HL-60 (cell line): Measurements from ENCODE around the gene MALT1.

Experiments used
- DNase-seq, 2 experiments: peaks; one replicate each; pipeline ENCODE4 v3.0.0-alpha.2; 2010 to 2020; ENCODE audit warnings: low read depth in 1 of 2, low spot score in 1 of 2
- H3K27ac ChIP-seq: fragments of 250-450 bp; sonication (Bioruptor Pico); replicated peaks from 2 replicates; pipeline ENCODE4 v1.5.1; 2020; ENCODE audit warnings: mild to moderate bottlenecking, moderate library complexity
- H3K27me3 ChIP-seq: fragments of 250-450 bp; sonication (Bioruptor Pico); 2 replicates; pipeline ENCODE4 v1.5.1; 2021; ENCODE audit warnings: mild to moderate bottlenecking, moderate library complexity; ENCODE audit not compliant: insufficient read depth, poor library complexity, severe bottlenecking
- H3K4me3 ChIP-seq: replicated peaks from 2 replicates; pipeline ENCODE4 v1.5.1; 2011; ENCODE audit warnings: mild to moderate bottlenecking, control low read depth, low read length; ENCODE audit not compliant: insufficient read depth
- GABPA ChIP-seq: IDR thresholded peaks from 2 replicates; pipeline ENCODE4 v1.6.1; 2012; ENCODE audit warnings: low read depth
- POLR2AphosphoS5 ChIP-seq: IDR thresholded peaks from 2 replicates; pipeline ENCODE4 v1.6.1; 2012; ENCODE audit warnings: low read depth
- SPI1 ChIP-seq: IDR thresholded peaks from 2 replicates; pipeline ENCODE4 v1.6.1; 2012; ENCODE audit warnings: low read depth, mild to moderate bottlenecking, borderline replicate concordance
- TF ChIP-seq, protein P1 (sequence below): IDR thresholded peaks from 2 replicates; pipeline ENCODE4 v1.6.1; 2012; ENCODE audit warnings: low read depth; ENCODE audit not compliant: insufficient replicate concordance
- TF ChIP-seq, protein P2 (sequence below): IDR thresholded peaks from one replicate; pipeline ENCODE4 v1.5.1; 2011; ENCODE audit warnings: low read length, control low read depth, inconsistent platforms; ENCODE audit not compliant: insufficient read depth

MALT1 gene

DNA sequence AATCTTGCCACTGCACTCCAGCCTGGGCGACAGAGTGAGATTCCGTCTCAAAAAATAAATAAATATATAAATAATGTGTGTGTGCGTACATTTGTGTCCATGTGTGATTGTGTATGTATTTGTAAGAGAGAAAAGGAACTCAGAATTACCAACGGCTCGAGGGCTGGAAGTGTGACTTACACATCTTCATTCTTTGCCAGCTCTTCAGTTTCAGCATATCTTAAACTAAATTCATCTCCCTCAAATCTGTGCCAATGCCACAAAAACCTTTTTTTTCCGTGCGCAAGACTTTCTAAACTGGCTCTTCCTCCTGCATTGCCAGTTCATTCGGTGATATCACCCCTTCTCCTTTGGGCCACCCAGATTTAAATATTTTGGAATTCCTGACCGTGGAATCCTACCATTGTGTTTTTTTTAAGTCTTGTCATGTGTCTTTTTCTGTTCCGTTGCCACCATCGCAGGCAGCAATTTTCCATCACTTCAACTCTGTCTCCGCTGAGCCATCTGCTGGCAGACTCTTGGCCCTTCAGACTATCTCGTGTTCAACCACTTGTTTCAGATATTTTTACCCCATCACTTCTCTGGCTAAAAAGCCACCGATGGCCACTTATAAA is 116.4 kb downstream of the MALT1 start:
- TF ChIP-seq, protein P1, sequence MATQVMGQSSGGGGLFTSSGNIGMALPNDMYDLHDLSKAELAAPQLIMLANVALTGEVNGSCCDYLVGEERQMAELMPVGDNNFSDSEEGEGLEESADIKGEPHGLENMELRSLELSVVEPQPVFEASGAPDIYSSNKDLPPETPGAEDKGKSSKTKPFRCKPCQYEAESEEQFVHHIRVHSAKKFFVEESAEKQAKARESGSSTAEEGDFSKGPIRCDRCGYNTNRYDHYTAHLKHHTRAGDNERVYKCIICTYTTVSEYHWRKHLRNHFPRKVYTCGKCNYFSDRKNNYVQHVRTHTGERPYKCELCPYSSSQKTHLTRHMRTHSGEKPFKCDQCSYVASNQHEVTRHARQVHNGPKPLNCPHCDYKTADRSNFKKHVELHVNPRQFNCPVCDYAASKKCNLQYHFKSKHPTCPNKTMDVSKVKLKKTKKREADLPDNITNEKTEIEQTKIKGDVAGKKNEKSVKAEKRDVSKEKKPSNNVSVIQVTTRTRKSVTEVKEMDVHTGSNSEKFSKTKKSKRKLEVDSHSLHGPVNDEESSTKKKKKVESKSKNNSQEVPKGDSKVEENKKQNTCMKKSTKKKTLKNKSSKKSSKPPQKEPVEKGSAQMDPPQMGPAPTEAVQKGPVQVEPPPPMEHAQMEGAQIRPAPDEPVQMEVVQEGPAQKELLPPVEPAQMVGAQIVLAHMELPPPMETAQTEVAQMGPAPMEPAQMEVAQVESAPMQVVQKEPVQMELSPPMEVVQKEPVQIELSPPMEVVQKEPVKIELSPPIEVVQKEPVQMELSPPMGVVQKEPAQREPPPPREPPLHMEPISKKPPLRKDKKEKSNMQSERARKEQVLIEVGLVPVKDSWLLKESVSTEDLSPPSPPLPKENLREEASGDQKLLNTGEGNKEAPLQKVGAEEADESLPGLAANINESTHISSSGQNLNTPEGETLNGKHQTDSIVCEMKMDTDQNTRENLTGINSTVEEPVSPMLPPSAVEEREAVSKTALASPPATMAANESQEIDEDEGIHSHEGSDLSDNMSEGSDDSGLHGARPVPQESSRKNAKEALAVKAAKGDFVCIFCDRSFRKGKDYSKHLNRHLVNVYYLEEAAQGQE: no peak
- TF ChIP-seq, protein P2, sequence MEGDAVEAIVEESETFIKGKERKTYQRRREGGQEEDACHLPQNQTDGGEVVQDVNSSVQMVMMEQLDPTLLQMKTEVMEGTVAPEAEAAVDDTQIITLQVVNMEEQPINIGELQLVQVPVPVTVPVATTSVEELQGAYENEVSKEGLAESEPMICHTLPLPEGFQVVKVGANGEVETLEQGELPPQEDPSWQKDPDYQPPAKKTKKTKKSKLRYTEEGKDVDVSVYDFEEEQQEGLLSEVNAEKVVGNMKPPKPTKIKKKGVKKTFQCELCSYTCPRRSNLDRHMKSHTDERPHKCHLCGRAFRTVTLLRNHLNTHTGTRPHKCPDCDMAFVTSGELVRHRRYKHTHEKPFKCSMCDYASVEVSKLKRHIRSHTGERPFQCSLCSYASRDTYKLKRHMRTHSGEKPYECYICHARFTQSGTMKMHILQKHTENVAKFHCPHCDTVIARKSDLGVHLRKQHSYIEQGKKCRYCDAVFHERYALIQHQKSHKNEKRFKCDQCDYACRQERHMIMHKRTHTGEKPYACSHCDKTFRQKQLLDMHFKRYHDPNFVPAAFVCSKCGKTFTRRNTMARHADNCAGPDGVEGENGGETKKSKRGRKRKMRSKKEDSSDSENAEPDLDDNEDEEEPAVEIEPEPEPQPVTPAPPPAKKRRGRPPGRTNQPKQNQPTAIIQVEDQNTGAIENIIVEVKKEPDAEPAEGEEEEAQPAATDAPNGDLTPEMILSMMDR: no peak
- no peak for TF ChIP-seq POLR2AphosphoS5
- TF ChIP-seq SPI1: no peak
- TF ChIP-seq GABPA: no peak
- DNase-seq: no peak
- Histone ChIP-seq H3K27ac (no peak overlapping the region), H3K4me3 (no peak overlapping the region), H3K27me3 (peaks cover 2% of the 10 kb centered on the region)

DNA sequence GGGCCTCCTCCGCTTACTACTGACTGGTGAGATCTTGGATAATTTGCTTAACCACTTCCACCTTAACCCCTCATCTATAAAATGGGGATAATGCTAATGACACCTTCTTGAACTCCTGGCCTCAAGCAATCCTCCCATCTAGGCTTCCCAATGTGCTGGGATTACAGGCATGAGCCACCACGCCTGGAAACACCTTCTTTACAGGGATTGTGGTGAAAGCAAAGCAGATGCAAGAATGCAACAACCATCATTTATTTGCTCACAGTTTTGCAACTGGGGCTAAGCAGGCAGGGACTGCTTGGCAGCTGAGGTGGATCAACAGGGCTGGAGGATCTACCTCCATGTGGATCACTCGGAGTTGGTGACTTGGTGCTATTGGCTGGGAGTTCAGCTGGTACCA is 117.2 kb downstream of the MALT1 start:
- H3K27me3 ChIP-seq: peaks cover 2% of the 10 kb centered on the region
- TF ChIP-seq, protein P1: no peak
- TF ChIP-seq POLR2AphosphoS5: no peak
- TF ChIP-seq GABPA: no peak
- no peak for TF ChIP-seq SPI1
- TF ChIP-seq, protein P2: no peak
- H3K27ac ChIP-seq: no peak overlapping the region
- DNase-seq: no peak
- no peak overlapping the region for H3K4me3 ChIP-seq

DNA sequence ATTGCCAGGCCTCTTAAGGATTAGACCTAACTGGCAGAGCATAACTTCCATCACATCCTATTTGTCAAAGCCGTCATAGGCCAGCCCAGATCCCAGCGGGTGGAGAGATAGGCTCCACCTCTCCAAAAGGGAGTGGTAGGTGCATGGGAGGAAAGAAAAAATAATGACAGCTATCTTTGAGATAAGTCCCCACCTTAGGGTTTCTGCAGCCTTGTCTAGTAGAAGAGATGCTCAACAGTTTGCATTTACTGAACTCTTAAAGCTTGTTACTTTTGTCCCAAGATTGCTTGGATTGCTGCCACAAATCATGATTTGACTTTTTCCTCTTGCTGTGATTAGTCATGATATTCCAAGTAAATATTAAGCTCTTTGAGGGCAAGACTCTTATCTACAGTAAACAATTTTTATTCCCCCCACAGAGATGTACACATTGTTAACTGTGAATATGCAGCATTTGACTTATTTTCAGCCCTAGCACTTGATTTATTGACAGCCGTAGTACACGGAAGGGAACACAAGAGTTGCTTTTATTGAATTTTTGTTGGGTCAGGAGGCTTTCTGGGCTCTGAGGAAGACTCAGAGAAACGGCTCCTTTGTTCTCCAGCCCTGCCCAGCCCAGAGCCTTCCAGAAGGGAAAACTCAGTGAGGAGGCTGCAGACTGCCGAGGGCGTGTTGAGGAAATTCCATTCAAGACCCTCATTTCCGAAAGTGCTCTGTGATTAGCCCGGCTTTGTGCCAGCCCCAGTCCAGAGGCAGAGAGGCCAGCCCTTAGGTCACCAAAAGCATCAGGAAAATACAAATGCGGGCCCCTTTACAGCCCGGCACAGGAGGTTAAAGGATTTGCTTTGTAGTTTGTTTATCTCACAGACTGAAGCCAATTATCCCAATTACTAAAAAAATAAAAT is 118.0 kb downstream of the MALT1 start:
- TF ChIP-seq, protein P1: no peak
- TF ChIP-seq POLR2AphosphoS5 (no peak), GABPA (no peak), SPI1 (no peak)
- TF ChIP-seq, protein P2: no peak
- Histone ChIP-seq H3K4me3 (no peak overlapping the region), H3K27me3 (peaks cover 2% of the 10 kb centered on the region), H3K27ac (no peak overlapping the region)
- DNase-seq: no peak
